ENCODE results near the gene SLC31A2. TPM values are rescaled to one million over a fixed set of nuclear protein-coding genes. Genes with fewer than 3 reads are reported as not detected.

The SLC31A2 gene
- polyA plus RNA-seq, 1 of the 3 experiments (the other 2 are of a cell fraction): 6.4 TPM

DNA sequence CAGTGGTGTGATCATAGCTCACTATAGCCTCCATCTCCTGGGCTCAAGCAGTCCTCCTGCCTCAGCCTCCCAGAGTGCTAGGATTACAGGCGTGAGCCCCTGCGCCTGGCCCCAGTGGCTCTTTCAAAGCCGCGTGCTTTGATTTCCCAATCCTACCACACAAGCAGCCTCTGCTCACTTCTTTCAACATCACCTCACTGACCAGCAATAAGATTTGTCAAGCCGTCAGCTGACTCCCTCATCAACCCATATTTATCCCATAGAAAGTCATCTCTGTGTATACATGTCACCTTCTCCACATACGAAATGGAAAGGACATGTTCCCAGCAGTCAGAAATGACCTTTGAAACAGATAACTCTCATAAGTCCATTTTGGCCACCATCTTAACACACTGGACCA lies 26.0 kb downstream of the SLC31A2 start (continued):
- TF ChIP-seq, protein P1, sequence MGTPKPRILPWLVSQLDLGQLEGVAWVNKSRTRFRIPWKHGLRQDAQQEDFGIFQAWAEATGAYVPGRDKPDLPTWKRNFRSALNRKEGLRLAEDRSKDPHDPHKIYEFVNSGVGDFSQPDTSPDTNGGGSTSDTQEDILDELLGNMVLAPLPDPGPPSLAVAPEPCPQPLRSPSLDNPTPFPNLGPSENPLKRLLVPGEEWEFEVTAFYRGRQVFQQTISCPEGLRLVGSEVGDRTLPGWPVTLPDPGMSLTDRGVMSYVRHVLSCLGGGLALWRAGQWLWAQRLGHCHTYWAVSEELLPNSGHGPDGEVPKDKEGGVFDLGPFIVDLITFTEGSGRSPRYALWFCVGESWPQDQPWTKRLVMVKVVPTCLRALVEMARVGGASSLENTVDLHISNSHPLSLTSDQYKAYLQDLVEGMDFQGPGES (IDR thresholded peaks at IDR 0.05; ENCODE audit: low read depth, low read length): no peak
- no peak for TF ChIP-seq YY1 (IDR thresholded peaks at IDR 0.05; ENCODE audit: low read depth)

DNA sequence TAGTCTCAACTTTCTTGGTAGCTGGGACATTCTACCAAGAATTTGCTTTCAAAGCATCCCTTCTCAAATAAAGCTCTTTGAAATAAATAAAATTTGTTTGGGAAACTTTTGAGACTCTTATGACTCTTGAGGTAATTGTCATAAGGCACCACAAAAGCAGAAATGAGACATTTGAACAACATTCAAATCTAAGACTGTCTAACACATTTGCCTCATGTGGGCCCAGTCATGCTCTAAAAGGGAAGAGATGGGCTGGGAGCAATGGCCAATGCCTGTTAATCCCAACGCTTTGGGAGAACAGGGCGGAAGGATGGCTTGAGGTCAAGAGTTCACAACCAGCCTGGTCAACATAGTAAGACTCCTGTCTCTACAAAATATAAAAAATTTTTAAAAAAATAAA lies 26.4 kb downstream of the SLC31A2 start:
- no peaks in the 10 kb centered on the region for H3K9me3 ChIP-seq
- no peaks in the 10 kb centered on the region for H4K20me1 ChIP-seq (ENCODE audit: insufficient read depth)
- H3F3A ChIP-seq (replicated peaks; ENCODE audit: insufficient read depth): peaks cover 4% of the 10 kb centered on the region
- H3K36me3 ChIP-seq (replicated peaks in 1 of 2; ENCODE audit: control insufficient read depth in 1 of 2, insufficient read depth in 2 of 2, low read length in 1 of 2): peaks cover 52 to 81% of the 10 kb centered on the region in 2 experiments
- no peak overlapping the region for H3K27ac ChIP-seq (ENCODE audit: low read depth in 2 of 2, low read length in 1 of 2)
- no peak overlapping the region for H3K9ac ChIP-seq
- H3K9me2 ChIP-seq: no peaks in the 10 kb centered on the region
- no peak for DNase-seq
- POLR2A ChIA-PET: no interaction called here
- no peaks in the 10 kb centered on the region for H3K4me1 ChIP-seq (ENCODE audit: control insufficient read depth in 1 of 2, insufficient read depth in 2 of 2, low read depth in 1 of 2, low read length in 1 of 2)
- TF ChIP-seq, protein P2, sequence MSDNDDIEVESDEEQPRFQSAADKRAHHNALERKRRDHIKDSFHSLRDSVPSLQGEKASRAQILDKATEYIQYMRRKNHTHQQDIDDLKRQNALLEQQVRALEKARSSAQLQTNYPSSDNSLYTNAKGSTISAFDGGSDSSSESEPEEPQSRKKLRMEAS (IDR thresholded peaks at IDR 0.05; ENCODE audit: low read depth): no peak
- TF ChIP-seq, protein P3, sequence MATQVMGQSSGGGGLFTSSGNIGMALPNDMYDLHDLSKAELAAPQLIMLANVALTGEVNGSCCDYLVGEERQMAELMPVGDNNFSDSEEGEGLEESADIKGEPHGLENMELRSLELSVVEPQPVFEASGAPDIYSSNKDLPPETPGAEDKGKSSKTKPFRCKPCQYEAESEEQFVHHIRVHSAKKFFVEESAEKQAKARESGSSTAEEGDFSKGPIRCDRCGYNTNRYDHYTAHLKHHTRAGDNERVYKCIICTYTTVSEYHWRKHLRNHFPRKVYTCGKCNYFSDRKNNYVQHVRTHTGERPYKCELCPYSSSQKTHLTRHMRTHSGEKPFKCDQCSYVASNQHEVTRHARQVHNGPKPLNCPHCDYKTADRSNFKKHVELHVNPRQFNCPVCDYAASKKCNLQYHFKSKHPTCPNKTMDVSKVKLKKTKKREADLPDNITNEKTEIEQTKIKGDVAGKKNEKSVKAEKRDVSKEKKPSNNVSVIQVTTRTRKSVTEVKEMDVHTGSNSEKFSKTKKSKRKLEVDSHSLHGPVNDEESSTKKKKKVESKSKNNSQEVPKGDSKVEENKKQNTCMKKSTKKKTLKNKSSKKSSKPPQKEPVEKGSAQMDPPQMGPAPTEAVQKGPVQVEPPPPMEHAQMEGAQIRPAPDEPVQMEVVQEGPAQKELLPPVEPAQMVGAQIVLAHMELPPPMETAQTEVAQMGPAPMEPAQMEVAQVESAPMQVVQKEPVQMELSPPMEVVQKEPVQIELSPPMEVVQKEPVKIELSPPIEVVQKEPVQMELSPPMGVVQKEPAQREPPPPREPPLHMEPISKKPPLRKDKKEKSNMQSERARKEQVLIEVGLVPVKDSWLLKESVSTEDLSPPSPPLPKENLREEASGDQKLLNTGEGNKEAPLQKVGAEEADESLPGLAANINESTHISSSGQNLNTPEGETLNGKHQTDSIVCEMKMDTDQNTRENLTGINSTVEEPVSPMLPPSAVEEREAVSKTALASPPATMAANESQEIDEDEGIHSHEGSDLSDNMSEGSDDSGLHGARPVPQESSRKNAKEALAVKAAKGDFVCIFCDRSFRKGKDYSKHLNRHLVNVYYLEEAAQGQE (IDR thresholded peaks at IDR 0.05; ENCODE audit: low read depth, low read length): no peak
- TF ChIP-seq FOSL2 (IDR thresholded peaks at IDR 0.05; ENCODE audit: borderline replicate concordance, low read depth): no peak
- no peak for TF ChIP-seq ELF1 (IDR thresholded peaks at IDR 0.05)
- TF ChIP-seq, protein P4, sequence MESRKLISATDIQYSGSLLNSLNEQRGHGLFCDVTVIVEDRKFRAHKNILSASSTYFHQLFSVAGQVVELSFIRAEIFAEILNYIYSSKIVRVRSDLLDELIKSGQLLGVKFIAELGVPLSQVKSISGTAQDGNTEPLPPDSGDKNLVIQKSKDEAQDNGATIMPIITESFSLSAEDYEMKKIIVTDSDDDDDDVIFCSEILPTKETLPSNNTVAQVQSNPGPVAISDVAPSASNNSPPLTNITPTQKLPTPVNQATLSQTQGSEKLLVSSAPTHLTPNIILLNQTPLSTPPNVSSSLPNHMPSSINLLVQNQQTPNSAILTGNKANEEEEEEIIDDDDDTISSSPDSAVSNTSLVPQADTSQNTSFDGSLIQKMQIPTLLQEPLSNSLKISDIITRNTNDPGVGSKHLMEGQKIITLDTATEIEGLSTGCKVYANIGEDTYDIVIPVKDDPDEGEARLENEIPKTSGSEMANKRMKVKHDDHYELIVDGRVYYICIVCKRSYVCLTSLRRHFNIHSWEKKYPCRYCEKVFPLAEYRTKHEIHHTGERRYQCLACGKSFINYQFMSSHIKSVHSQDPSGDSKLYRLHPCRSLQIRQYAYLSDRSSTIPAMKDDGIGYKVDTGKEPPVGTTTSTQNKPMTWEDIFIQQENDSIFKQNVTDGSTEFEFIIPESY (IDR thresholded peaks at IDR 0.05; ENCODE audit: borderline replicate concordance, low read depth): no peak
- TF ChIP-seq SMC3 (IDR thresholded peaks at IDR 0.05; ENCODE audit: low read depth, low read length): no peak
- TF ChIP-seq MXI1 (IDR thresholded peaks at IDR 0.05; ENCODE audit: low read depth, low read length): no peak
- no peak for TF ChIP-seq CHD2 (IDR thresholded peaks at IDR 0.05; ENCODE audit: low read length, partially characterized antibody)
- no peak for TF ChIP-seq RCOR1 (IDR thresholded peaks at IDR 0.05; ENCODE audit: low read length)
- no peak for TF ChIP-seq MEF2A (IDR thresholded peaks at IDR 0.05; ENCODE audit: borderline replicate concordance, low read depth)
- TF ChIP-seq, protein P1 (IDR thresholded peaks at IDR 0.05; ENCODE audit: low read depth, low read length): no peak
- TF ChIP-seq, protein P5, sequence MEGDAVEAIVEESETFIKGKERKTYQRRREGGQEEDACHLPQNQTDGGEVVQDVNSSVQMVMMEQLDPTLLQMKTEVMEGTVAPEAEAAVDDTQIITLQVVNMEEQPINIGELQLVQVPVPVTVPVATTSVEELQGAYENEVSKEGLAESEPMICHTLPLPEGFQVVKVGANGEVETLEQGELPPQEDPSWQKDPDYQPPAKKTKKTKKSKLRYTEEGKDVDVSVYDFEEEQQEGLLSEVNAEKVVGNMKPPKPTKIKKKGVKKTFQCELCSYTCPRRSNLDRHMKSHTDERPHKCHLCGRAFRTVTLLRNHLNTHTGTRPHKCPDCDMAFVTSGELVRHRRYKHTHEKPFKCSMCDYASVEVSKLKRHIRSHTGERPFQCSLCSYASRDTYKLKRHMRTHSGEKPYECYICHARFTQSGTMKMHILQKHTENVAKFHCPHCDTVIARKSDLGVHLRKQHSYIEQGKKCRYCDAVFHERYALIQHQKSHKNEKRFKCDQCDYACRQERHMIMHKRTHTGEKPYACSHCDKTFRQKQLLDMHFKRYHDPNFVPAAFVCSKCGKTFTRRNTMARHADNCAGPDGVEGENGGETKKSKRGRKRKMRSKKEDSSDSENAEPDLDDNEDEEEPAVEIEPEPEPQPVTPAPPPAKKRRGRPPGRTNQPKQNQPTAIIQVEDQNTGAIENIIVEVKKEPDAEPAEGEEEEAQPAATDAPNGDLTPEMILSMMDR (IDR thresholded peaks at IDR 0.05): no peak
- TF ChIP-seq, protein P6, sequence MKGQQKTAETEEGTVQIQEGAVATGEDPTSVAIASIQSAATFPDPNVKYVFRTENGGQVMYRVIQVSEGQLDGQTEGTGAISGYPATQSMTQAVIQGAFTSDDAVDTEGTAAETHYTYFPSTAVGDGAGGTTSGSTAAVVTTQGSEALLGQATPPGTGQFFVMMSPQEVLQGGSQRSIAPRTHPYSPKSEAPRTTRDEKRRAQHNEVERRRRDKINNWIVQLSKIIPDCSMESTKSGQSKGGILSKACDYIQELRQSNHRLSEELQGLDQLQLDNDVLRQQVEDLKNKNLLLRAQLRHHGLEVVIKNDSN (IDR thresholded peaks at IDR 0.05; ENCODE audit: borderline replicate concordance, low read depth): no peak
- TF ChIP-seq EZH2phosphoT487 (IDR thresholded peaks at IDR 0.05; ENCODE audit: borderline replicate concordance, low read depth): no peak
- no peak overlapping the region for H3K4me3 ChIP-seq (ENCODE audit: low read depth in 2 of 2, low read length in 1 of 2)
- no peak overlapping the region for H3K4me2 ChIP-seq
- H3K27me3 ChIP-seq (ENCODE audit: insufficient read depth): no peaks in the 10 kb centered on the region
- H3K79me2 ChIP-seq (ENCODE audit: insufficient read depth): no peaks in the 10 kb centered on the region
- WGBS (ENCODE audit: low lambda C conversion rate): 93% methylated on average over 2 of the region's 2 CpGs
- CTCF ChIA-PET: interaction anchor here (2.2 kb wide), 1 partner anchor 13 kb away, joined by 10 read pairs; no protein-coding TSS in a partner anchor
- no peak overlapping the region for H2AFZ ChIP-seq (ENCODE audit: low read depth)

Measured in SK-N-SH (cell line).